GM21825 (cell line): ENCODE results near the gene KCNQ1OT1.

Experiments
- ATAC-seq: cut with Tn5 transposase; IDR thresholded peaks from one replicate; pipeline ENCODE4 v1.9.1; 2021; ENCODE audit warnings: mild to moderate bottlenecking, moderate library complexity; ENCODE audit not compliant: unreplicated experiment

The KCNQ1OT1 gene

GRCh38 chr11:2561696-2562581 lies 137.9 kb downstream of the KCNQ1OT1 start:
- ATAC-seq, result no peak

DNA sequence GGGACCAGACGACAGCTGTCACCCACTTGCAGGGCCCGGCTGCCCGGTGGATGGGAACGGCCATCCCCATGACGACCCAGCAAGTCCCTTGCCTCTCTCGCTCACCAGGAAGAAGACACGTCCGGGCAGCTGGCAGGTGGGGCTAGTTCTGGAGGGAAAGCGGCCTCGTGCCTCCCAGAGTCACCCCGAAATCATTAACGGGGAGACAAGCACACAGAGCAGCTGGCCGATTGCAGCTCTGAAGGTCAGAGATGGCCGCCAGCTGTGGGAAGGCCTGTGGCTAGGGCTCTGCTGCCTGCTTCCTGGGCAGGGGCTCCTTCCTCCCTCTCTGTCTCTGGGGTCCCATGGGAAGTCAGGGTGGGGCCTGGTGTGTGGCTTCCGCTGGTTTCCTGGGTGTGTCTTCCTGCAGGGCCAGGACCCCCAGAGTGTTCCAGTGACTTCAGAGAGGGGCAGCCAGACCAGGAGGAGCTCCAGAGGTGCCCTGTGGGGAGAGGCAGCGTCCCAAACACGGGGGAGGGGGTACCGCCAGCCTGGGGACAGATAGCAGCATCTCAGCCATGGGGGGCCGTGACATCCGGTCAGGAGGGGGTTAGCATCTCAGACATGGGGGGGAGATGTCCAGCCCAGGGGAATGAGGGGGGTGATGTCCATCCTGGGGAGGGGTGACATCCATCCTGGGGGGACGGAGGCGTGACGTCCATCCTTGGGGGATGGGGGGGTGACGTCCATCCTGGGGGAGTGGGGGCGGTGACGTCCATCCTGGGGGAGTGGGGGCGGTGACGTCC lies 140.1 kb downstream of the KCNQ1OT1 start:
- no peak for ATAC-seq

- no peak for ATAC-seq
Measured at GRCh38 chr11:2558861-2559526, 140.8 kb downstream of the KCNQ1OT1 start.

DNA sequence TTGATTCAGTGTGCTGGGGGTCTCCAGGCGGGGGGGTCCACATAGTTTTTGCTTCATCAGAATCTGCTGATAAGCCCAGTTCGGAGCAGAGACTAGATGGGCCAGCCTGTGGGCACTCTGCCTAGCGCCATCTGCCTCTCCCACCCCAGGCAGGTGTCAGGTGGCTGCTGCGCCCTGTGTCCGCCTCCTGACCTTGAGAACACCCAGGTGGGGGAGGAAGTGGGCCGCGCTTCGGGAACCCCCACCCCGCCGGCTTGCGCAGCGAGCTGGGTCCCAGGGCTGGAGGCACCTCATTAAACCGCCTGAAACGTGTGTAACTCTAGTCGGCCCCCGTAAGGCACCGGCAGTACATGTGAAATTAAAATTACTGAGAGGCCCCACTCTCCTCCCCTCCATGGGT lies 141.4 kb downstream of the KCNQ1OT1 start:
- ATAC-seq, result no peak
